Mucosa of gallbladder (tissue), 1 donor: ENCODE measurements around the gene FCER1G. TPM values are rescaled to one million over a fixed set of nuclear protein-coding genes. Genes with fewer than 3 reads are reported as not detected.

ENCODE experiments used
- DNase-seq: peaks from one replicate; pipeline ENCODE4 v3.0.0-alpha.2; 2020; ENCODE audit warnings: low spot score
- total RNA-seq: library from RNA; stranded (reverse); gene quantifications from one replicate; pipeline ENCODE4 v1.2.1, GENCODE V29; 2021
- donor health status: DM: no; HTN: no; CAD: no.

FCER1G gene
- total RNA-seq, 1 donor from 2014 or later: 31.5 TPM

DNA sequence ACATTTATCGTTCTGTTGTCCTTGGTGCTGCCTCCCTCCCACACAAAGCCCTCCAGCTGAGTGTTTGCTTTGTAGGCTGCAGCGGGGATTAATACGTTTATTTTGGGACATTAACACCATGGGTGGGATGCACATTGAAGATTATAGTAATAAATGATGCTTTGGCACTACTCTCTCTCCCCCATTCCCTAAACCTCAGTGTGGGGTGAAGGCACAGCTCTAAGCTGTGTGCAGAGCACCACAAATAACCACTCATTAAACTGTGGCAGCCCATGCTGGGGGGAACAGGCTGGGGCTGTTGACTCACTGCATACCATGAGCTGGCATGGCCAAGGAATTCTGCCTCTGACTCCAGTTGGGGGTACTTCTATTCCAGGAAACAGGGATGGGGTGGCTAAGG lies 51.1 kb downstream of the FCER1G start:
- DNase-seq: no peak

DNA sequence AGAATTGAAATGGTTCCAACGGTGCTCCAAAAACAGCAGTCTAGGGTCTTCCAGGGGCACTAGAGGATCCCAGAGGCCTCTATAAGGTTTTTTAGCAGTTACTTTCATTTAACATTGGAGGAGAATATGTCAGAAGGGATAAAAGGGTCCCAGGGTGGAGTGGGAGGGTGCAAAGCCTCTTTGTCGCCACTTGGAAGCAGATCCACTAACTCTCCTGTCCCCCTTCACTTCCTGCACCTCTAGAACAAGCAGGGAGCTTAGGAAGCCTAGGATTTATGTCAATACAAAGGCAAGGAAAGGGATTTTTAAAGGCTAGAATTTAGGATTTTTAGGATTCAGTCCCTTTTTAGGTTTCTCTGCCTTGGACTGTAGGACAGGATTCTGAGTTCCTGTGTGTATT lies 51.7 kb downstream of the FCER1G start:
- no peak for DNase-seq

DNA sequence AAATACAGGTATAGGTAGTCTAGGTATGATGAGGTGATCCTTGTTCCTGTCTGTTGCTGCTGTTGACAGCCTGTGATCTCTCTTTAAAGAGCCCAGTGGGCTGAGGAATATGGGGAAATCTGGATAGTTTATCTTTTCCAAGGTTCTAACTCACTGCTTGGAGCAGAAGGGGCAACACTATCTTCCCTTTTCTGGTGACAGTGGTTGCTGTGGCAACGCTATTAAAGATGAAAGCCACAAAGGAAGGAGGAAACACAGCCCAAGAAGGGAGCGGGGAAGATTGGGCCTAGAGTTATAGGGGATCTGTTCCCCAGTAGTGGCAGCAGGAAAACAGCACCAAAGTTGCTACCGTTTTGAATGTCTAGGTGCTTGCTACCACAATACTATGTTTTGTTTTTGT lies 52.2 kb downstream of the FCER1G start:
- DNase-seq: no peak

Other genes with a start within 250 kb of the FCER1G start
- gene F11R, start 194.1 kb upstream of the FCER1G start, total RNA-seq: 173 TPM
- 70.9 TPM for gene TSTD1, start 176.3 kb upstream of the FCER1G start, total RNA-seq
- 58.8 TPM for gene USF1, start 169.3 kb upstream of the FCER1G start, total RNA-seq
- 16.2 TPM for gene ARHGAP30, start 145.4 kb upstream of the FCER1G start, total RNA-seq
- 20.3 TPM for gene NECTIN4, start 125.7 kb upstream of the FCER1G start, total RNA-seq
- gene KLHDC9, start 116.9 kb upstream of the FCER1G start, total RNA-seq: 14.3 TPM
- 35.4 TPM for gene PFDN2, start 97.3 kb upstream of the FCER1G start, total RNA-seq
- gene NIT1, start 97.2 kb upstream of the FCER1G start, total RNA-seq: 67.6 TPM
- 38.7 TPM for gene DEDD, start 82.6 kb upstream of the FCER1G start, total RNA-seq
- gene UFC1, start 61.3 kb upstream of the FCER1G start, total RNA-seq: 114 TPM
- gene USP21, start 55.8 kb upstream of the FCER1G start, total RNA-seq: 42.4 TPM
- 25.6 TPM for gene PPOX, start 48.9 kb upstream of the FCER1G start, total RNA-seq
- gene B4GALT3, start 37.8 kb upstream of the FCER1G start, total RNA-seq: 36.4 TPM
- 7.3 TPM for gene ADAMTS4, start 16.2 kb upstream of the FCER1G start, total RNA-seq
- gene NDUFS2, start 12.9 kb upstream of the FCER1G start, total RNA-seq: 82.5 TPM
- gene APOA2, start 8.3 kb downstream of the FCER1G start, total RNA-seq: 5.1 TPM
- gene TOMM40L, start 10.8 kb downstream of the FCER1G start, total RNA-seq: 15.1 TPM
- not detected for gene NR1I3, start 22.9 kb downstream of the FCER1G start, total RNA-seq
- gene PCP4L1, start 43.5 kb downstream of the FCER1G start, total RNA-seq: 17.7 TPM
- 9.0 TPM for gene MPZ, start 94.7 kb downstream of the FCER1G start, total RNA-seq
- gene SDHC, start 99.1 kb downstream of the FCER1G start, total RNA-seq: 203 TPM
- gene CFAP126, start 152.6 kb downstream of the FCER1G start, total RNA-seq: not detected